ENCODE measurements around the gene ADARB2. TPM values are rescaled to one million over a fixed set of nuclear protein-coding genes. Genes with fewer than 3 reads are reported as not detected.

The ADARB2 gene
- total RNA-seq, 1 donor from 2014 or later, result under 0.01 TPM

GRCh38 chr10:1132584-1132983 lies 604.7 kb downstream of the ADARB2 start:
- Histone ChIP-seq H3K36me3 (ENCODE audit: control insufficient read depth in 3 of 3, insufficient read depth in 3 of 3, low read length in 3 of 3) (peaks cover 28 to 34% (median 33%) of the 10 kb centered on the region in 3 donors), H3K27me3 (ENCODE audit: control insufficient read depth in 3 of 3, insufficient read depth in 3 of 3, low read length in 3 of 3) (no peaks in the 10 kb centered on the region), H3K9me3 (ENCODE audit: control insufficient read depth in 3 of 3, low read length in 3 of 3) (no peaks in the 10 kb centered on the region), H3K4me1 (ENCODE audit: control insufficient read depth in 3 of 3, insufficient read depth in 3 of 3, low read length in 3 of 3) (peaks cover 0 to 4% (median 0%) of the 10 kb centered on the region in 3 donors), H3K27ac (ENCODE audit: low read depth, low read length) (no peak overlapping the region), H3K9ac (ENCODE audit: low read depth in 1 of 3, low read length in 3 of 3) (no peak overlapping the region), H3K4me3 (ENCODE audit: low read length in 3 of 3) (no peak overlapping the region)

GRCh38 chr10:1130995-1131790 lies 606.1 kb downstream of the ADARB2 start:
- Histone ChIP-seq H3K36me3 (ENCODE audit: control insufficient read depth in 3 of 3, insufficient read depth in 3 of 3, low read length in 3 of 3) (peaks cover 36 to 42% (median 38%) of the 10 kb centered on the region in 3 donors), H3K4me1 (ENCODE audit: control insufficient read depth in 3 of 3, insufficient read depth in 3 of 3, low read length in 3 of 3) (peaks cover 0 to 4% (median 0%) of the 10 kb centered on the region in 3 donors), H3K9me3 (ENCODE audit: control insufficient read depth in 3 of 3, low read length in 3 of 3) (no peaks in the 10 kb centered on the region), H3K27me3 (ENCODE audit: control insufficient read depth in 3 of 3, insufficient read depth in 3 of 3, low read length in 3 of 3) (no peaks in the 10 kb centered on the region), H3K27ac (ENCODE audit: low read depth, low read length) (no peak overlapping the region), H3K9ac (ENCODE audit: low read depth in 1 of 3, low read length in 3 of 3) (no peak overlapping the region), H3K4me3 (ENCODE audit: low read length in 3 of 3) (no peak overlapping the region)

- Histone ChIP-seq H3K27me3 (ENCODE audit: control insufficient read depth in 3 of 3, insufficient read depth in 3 of 3, low read length in 3 of 3) (no peaks in the 10 kb centered on the region), H3K27ac (ENCODE audit: low read depth, low read length) (no peak overlapping the region), H3K4me3 (ENCODE audit: low read length in 3 of 3) (no peak overlapping the region), H3K36me3 (ENCODE audit: control insufficient read depth in 3 of 3, insufficient read depth in 3 of 3, low read length in 3 of 3) (peaks cover 43 to 48% (median 46%) of the 10 kb centered on the region in 3 donors), H3K9me3 (ENCODE audit: control insufficient read depth in 3 of 3, low read length in 3 of 3) (no peaks in the 10 kb centered on the region), H3K9ac (ENCODE audit: low read depth in 1 of 3, low read length in 3 of 3) (no peak overlapping the region), H3K4me1 (ENCODE audit: control insufficient read depth in 3 of 3, insufficient read depth in 3 of 3, low read length in 3 of 3) (peaks cover 0 to 4% (median 0%) of the 10 kb centered on the region in 3 donors)
These were observed 607.1 kb downstream of the ADARB2 start for GRCh38 chr10:1130226-1130625.

DNA sequence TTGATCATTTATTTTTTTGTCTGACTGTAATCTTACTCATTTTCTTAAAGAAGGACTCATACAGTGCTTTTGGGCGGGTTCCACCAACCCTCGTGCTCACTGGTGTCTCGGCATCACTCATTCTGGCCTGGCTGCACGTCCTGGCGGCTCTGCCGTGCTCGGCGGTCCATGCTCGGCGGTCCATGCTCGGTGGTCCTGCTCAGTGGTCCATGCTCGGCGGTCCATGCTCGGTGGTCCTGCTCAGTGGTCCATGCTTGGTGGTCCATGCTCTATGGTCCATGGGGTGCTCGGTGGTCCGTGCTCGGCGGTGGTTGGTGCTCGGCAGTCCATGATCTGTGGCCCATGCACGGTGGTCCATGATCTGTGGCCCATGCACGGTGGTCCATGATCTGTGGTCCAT lies 608.7 kb downstream of the ADARB2 start:
- H3K9me3 ChIP-seq (ENCODE audit: control insufficient read depth in 3 of 3, low read length in 3 of 3), result no peaks in the 10 kb centered on the region
- H3K4me1 ChIP-seq (ENCODE audit: control insufficient read depth in 3 of 3, insufficient read depth in 3 of 3, low read length in 3 of 3), result peaks cover 0 to 4% (median 0%) of the 10 kb centered on the region in 3 donors
- peaks cover 57 to 63% (median 59%) of the 10 kb centered on the region in 3 donors for H3K36me3 ChIP-seq (ENCODE audit: control insufficient read depth in 3 of 3, insufficient read depth in 3 of 3, low read length in 3 of 3)

GRCh38 chr10:1128115-1128514 lies 609.2 kb downstream of the ADARB2 start:
- peaks cover 57 to 63% (median 59%) of the 10 kb centered on the region in 3 donors for H3K36me3 ChIP-seq (ENCODE audit: control insufficient read depth in 3 of 3, insufficient read depth in 3 of 3, low read length in 3 of 3)
- H3K4me3 ChIP-seq (ENCODE audit: low read length in 3 of 3), result no peak overlapping the region
- no peaks in the 10 kb centered on the region for H3K9me3 ChIP-seq (ENCODE audit: control insufficient read depth in 3 of 3, low read length in 3 of 3)
- peaks cover 0 to 4% (median 0%) of the 10 kb centered on the region in 3 donors for H3K4me1 ChIP-seq (ENCODE audit: control insufficient read depth in 3 of 3, insufficient read depth in 3 of 3, low read length in 3 of 3)
- H3K27me3 ChIP-seq (ENCODE audit: control insufficient read depth in 3 of 3, insufficient read depth in 3 of 3, low read length in 3 of 3), result no peaks in the 10 kb centered on the region
- H3K27ac ChIP-seq (ENCODE audit: low read depth, low read length), result no peak overlapping the region
- no peak overlapping the region for H3K9ac ChIP-seq (ENCODE audit: low read depth in 1 of 3, low read length in 3 of 3)

More for the DNA sequence above, 608.7 kb downstream of the ADARB2 start:
- Histone ChIP-seq H3K9ac (ENCODE audit: low read depth in 1 of 3, low read length in 3 of 3) (no peak overlapping the region), H3K27ac (ENCODE audit: low read depth, low read length) (no peak overlapping the region), H3K4me3 (ENCODE audit: low read length in 3 of 3) (no peak overlapping the region), H3K27me3 (ENCODE audit: control insufficient read depth in 3 of 3, insufficient read depth in 3 of 3, low read length in 3 of 3) (no peaks in the 10 kb centered on the region)

DNA sequence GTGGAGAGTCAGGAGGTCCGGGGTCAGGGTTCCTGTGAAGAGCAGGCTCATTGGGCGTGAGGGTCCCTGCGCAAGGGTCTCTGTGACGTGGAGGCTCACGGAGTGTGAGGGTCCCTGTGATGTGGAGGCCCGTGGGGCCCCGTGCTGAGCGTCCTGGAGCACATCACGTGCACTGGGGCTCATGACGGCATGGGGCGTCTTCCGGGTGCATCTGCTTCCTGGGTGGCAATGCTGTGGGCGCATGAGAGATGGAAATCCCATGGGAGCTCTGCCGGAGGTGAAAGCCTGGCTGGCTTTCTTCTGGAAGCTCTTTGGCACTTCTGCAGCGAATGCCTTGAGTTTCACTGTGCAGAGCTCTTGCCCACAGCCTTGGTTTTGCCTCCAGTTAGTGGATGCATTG lies 609.7 kb downstream of the ADARB2 start:
- Histone ChIP-seq H3K36me3 (ENCODE audit: control insufficient read depth in 3 of 3, insufficient read depth in 3 of 3, low read length in 3 of 3) (peaks cover 59 to 63% (median 59%) of the 10 kb centered on the region in 3 donors), H3K4me1 (ENCODE audit: control insufficient read depth in 3 of 3, insufficient read depth in 3 of 3, low read length in 3 of 3) (peaks cover 0 to 4% (median 0%) of the 10 kb centered on the region in 3 donors)

More for the DNA sequence above, 609.7 kb downstream of the ADARB2 start:
- H3K4me3 ChIP-seq (ENCODE audit: low read length in 3 of 3), result no peak overlapping the region
- no peaks in the 10 kb centered on the region for H3K9me3 ChIP-seq (ENCODE audit: control insufficient read depth in 3 of 3, low read length in 3 of 3)
- no peaks in the 10 kb centered on the region for H3K27me3 ChIP-seq (ENCODE audit: control insufficient read depth in 3 of 3, insufficient read depth in 3 of 3, low read length in 3 of 3)
- H3K27ac ChIP-seq (ENCODE audit: low read depth, low read length), result no peak overlapping the region
- H3K9ac ChIP-seq (ENCODE audit: low read depth in 1 of 3, low read length in 3 of 3), result no peak overlapping the region

Measured in skeletal muscle tissue (tissue), 4 donors.